ENCODE data around the gene NOS1AP.

DNA sequence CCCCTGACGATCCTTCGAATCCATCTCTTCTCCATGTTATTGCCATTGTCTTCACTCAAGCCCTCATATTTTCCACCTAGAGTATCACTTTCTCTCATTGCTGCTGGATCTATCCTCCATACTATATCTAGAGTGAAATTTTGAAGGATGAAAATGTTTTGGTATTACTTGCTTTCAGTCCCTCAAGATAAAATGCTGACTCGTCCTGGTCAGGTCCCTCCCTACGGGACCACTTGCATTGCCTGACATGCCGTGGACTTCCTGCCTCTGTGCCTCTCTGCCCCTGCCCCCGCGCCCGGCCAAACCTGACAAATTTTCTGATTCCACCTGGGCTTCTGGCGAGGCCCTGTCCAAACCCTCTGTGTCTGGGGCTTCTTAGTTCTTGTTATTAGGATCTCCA lies 283.6 kb downstream of the NOS1AP start:
- TF ChIP-seq, protein P1, sequence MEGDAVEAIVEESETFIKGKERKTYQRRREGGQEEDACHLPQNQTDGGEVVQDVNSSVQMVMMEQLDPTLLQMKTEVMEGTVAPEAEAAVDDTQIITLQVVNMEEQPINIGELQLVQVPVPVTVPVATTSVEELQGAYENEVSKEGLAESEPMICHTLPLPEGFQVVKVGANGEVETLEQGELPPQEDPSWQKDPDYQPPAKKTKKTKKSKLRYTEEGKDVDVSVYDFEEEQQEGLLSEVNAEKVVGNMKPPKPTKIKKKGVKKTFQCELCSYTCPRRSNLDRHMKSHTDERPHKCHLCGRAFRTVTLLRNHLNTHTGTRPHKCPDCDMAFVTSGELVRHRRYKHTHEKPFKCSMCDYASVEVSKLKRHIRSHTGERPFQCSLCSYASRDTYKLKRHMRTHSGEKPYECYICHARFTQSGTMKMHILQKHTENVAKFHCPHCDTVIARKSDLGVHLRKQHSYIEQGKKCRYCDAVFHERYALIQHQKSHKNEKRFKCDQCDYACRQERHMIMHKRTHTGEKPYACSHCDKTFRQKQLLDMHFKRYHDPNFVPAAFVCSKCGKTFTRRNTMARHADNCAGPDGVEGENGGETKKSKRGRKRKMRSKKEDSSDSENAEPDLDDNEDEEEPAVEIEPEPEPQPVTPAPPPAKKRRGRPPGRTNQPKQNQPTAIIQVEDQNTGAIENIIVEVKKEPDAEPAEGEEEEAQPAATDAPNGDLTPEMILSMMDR (conservative IDR thresholded peaks at IDR 0.05; ENCODE audit: low read length), result no peak
- no peak for TF ChIP-seq EZH2phosphoT487 (IDR thresholded peaks at IDR 0.05; ENCODE audit: borderline replicate concordance, low read depth, low read length)

All from OCI-LY7 (cell line).